ENCODE data around the gene LPCAT1. TPM values are rescaled to one million over a fixed set of nuclear protein-coding genes. Genes with fewer than 3 reads are reported as not detected.
A peak's percentile ranks its signal among the peaks of the same experiment; 100 is the strongest.

LPCAT1 gene
- total RNA-seq, 1 experiment from 2014 or later = 59.8 TPM

- no peak overlapping the region for H3K4me3 ChIP-seq (ENCODE audit: low read depth in 2 of 2, low read length in 2 of 2)
- CTCF ChIA-PET = no interaction called here
- in situ Hi-C loops (cut with HindIII; ENCODE audit: low pct_unique_long_range_greater_than_20kb, low sequenced_read_pairs) = no loop called here
- POLR2A ChIA-PET = no interaction called here
- no peak for DNase-seq (ENCODE audit: low read depth, low spot score)
- no peaks in the 10 kb centered on the region for H3K36me3 ChIP-seq (ENCODE audit: control insufficient read depth, insufficient read depth, low read length)
- H3K9me3 ChIP-seq (ENCODE audit: control insufficient read depth, insufficient read depth, low read depth, low read length) = no peaks in the 10 kb centered on the region
- no peaks in the 10 kb centered on the region for H3K27me3 ChIP-seq (ENCODE audit: control insufficient read depth, insufficient read depth, low read length)
- H3K27ac ChIP-seq (ENCODE audit: low read length) = no peak overlapping the region
- intact Hi-C loops (cut with micrococcal nuclease; ENCODE audit: unreplicated experiment) = no loop called here
- H3K4me1 ChIP-seq (ENCODE audit: control insufficient read depth, insufficient read depth, low read length) = peaks cover 3% of the 10 kb centered on the region; the same call in 1 of the 2 replicates
- peak; percentile 27; the same call in 1 of the 2 replicates for ATAC-seq
- no TSS peak for BruUV-seq (replicated peaks)
- no peak for TF ChIP-seq SIN3A (IDR thresholded peaks at IDR 0.05; ENCODE audit: borderline replicate concordance, insufficient read depth, low read depth, low read length)
- TF ChIP-seq, protein P1, sequence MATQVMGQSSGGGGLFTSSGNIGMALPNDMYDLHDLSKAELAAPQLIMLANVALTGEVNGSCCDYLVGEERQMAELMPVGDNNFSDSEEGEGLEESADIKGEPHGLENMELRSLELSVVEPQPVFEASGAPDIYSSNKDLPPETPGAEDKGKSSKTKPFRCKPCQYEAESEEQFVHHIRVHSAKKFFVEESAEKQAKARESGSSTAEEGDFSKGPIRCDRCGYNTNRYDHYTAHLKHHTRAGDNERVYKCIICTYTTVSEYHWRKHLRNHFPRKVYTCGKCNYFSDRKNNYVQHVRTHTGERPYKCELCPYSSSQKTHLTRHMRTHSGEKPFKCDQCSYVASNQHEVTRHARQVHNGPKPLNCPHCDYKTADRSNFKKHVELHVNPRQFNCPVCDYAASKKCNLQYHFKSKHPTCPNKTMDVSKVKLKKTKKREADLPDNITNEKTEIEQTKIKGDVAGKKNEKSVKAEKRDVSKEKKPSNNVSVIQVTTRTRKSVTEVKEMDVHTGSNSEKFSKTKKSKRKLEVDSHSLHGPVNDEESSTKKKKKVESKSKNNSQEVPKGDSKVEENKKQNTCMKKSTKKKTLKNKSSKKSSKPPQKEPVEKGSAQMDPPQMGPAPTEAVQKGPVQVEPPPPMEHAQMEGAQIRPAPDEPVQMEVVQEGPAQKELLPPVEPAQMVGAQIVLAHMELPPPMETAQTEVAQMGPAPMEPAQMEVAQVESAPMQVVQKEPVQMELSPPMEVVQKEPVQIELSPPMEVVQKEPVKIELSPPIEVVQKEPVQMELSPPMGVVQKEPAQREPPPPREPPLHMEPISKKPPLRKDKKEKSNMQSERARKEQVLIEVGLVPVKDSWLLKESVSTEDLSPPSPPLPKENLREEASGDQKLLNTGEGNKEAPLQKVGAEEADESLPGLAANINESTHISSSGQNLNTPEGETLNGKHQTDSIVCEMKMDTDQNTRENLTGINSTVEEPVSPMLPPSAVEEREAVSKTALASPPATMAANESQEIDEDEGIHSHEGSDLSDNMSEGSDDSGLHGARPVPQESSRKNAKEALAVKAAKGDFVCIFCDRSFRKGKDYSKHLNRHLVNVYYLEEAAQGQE (IDR thresholded peaks at IDR 0.05; ENCODE audit: insufficient read depth in 1 of 2, low read depth in 2 of 2, low read length in 1 of 2) = no peak
- TF ChIP-seq POLR2AphosphoS5 (IDR thresholded peaks at IDR 0.05; ENCODE audit: low read depth, low read length) = no peak
- TF ChIP-seq, protein P2, sequence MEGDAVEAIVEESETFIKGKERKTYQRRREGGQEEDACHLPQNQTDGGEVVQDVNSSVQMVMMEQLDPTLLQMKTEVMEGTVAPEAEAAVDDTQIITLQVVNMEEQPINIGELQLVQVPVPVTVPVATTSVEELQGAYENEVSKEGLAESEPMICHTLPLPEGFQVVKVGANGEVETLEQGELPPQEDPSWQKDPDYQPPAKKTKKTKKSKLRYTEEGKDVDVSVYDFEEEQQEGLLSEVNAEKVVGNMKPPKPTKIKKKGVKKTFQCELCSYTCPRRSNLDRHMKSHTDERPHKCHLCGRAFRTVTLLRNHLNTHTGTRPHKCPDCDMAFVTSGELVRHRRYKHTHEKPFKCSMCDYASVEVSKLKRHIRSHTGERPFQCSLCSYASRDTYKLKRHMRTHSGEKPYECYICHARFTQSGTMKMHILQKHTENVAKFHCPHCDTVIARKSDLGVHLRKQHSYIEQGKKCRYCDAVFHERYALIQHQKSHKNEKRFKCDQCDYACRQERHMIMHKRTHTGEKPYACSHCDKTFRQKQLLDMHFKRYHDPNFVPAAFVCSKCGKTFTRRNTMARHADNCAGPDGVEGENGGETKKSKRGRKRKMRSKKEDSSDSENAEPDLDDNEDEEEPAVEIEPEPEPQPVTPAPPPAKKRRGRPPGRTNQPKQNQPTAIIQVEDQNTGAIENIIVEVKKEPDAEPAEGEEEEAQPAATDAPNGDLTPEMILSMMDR (IDR thresholded peaks at IDR 0.05) = no peak
- TF ChIP-seq TCF7L2 (IDR thresholded peaks at IDR 0.05; ENCODE audit: low read depth, low read length) = no peak
Measured at GRCh38 chr5:1563617-1564181, 39.9 kb upstream of the LPCAT1 start.

DNA sequence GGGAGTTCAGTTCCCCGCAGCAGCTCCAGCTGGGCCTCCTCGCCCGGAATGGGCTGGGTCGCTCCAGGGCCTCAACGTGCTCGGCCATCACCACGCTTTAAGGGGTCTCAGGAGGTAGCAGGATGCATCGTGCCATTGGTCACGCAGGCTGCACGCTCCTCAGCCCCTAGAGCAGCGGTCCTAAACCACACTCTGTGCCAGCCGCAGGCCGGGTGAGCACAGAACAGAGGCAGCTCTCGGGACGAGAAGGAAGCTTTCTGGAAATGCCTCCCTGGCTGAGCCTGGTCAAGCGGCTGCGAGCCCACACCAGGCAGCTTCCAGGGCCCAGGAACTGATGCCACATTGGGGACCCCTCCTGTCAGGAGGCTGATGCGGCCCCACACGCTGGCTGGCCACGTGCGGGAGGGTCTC lies 39.3 kb upstream of the LPCAT1 start:
- no peak overlapping the region for H3K4me3 ChIP-seq (ENCODE audit: low read depth in 2 of 2, low read length in 2 of 2)
- ChIA-PET POLR2A (no interaction called here), CTCF (no interaction called here)
- intact Hi-C loops (cut with micrococcal nuclease; ENCODE audit: unreplicated experiment) (no loop called here), in situ Hi-C loops (cut with HindIII; ENCODE audit: low pct_unique_long_range_greater_than_20kb, low sequenced_read_pairs) (no loop called here)
- no peak for ATAC-seq
- no peaks in the 10 kb centered on the region for H3K36me3 ChIP-seq (ENCODE audit: control insufficient read depth, insufficient read depth, low read length)
- no peak overlapping the region for H3K27ac ChIP-seq (ENCODE audit: low read length)
- H3K9me3 ChIP-seq (ENCODE audit: control insufficient read depth, insufficient read depth, low read depth, low read length) = no peaks in the 10 kb centered on the region
- DNase-seq (ENCODE audit: low read depth, low spot score) = no peak
- no peaks in the 10 kb centered on the region for H3K27me3 ChIP-seq (ENCODE audit: control insufficient read depth, insufficient read depth, low read length)
- TF ChIP-seq TCF7L2 (IDR thresholded peaks at IDR 0.05; ENCODE audit: low read depth, low read length) (no peak), SIN3A (IDR thresholded peaks at IDR 0.05; ENCODE audit: borderline replicate concordance, insufficient read depth, low read depth, low read length) (no peak), POLR2AphosphoS5 (IDR thresholded peaks at IDR 0.05; ENCODE audit: low read depth, low read length) (no peak)
- TF ChIP-seq, protein P1 (IDR thresholded peaks at IDR 0.05; ENCODE audit: insufficient read depth in 1 of 2, low read depth in 2 of 2, low read length in 1 of 2) = no peak
- TF ChIP-seq, protein P2 (IDR thresholded peaks at IDR 0.05) = no peak
- H3K4me1 ChIP-seq (ENCODE audit: control insufficient read depth, insufficient read depth, low read length) = no peaks in the 10 kb centered on the region; the same call in 1 of the 2 replicates
- no TSS peak for BruUV-seq (replicated peaks)

All from Panc1 (cell line).